22Rv1 (cell line): ENCODE data around the gene SUPT5H.

Experiments
- ZFX ChIP-seq: fragments of 450-650 bp; IDR thresholded peaks from 2 replicates; pipeline ENCODE4 v1.6.1; 2017; ENCODE audit warnings: antibody characterized with exemption, borderline replicate concordance
- TF ChIP-seq, protein P1 (sequence below): fragments of 450-650 bp; IDR thresholded peaks from 2 replicates; pipeline ENCODE4 v1.5.1; 2017; ENCODE audit warnings: mild to moderate bottlenecking

- TF ChIP-seq, protein P1, sequence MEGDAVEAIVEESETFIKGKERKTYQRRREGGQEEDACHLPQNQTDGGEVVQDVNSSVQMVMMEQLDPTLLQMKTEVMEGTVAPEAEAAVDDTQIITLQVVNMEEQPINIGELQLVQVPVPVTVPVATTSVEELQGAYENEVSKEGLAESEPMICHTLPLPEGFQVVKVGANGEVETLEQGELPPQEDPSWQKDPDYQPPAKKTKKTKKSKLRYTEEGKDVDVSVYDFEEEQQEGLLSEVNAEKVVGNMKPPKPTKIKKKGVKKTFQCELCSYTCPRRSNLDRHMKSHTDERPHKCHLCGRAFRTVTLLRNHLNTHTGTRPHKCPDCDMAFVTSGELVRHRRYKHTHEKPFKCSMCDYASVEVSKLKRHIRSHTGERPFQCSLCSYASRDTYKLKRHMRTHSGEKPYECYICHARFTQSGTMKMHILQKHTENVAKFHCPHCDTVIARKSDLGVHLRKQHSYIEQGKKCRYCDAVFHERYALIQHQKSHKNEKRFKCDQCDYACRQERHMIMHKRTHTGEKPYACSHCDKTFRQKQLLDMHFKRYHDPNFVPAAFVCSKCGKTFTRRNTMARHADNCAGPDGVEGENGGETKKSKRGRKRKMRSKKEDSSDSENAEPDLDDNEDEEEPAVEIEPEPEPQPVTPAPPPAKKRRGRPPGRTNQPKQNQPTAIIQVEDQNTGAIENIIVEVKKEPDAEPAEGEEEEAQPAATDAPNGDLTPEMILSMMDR, result no peak
- TF ChIP-seq ZFX, result no peak
Observed at GRCh38 chr19:39489756-39490155, 44.4 kb downstream of the SUPT5H start.
